CD4-positive, alpha-beta T cell treated with Interleukin-1 beta for 1 hour (primary cell): ENCODE data around the gene EYA4.

ENCODE experiments used
- DNase-seq, 2 donors: peaks; one replicate each; pipeline ENCODE4 v3.0.0-alpha.2; 2020 to 2022

EYA4 gene

DNA sequence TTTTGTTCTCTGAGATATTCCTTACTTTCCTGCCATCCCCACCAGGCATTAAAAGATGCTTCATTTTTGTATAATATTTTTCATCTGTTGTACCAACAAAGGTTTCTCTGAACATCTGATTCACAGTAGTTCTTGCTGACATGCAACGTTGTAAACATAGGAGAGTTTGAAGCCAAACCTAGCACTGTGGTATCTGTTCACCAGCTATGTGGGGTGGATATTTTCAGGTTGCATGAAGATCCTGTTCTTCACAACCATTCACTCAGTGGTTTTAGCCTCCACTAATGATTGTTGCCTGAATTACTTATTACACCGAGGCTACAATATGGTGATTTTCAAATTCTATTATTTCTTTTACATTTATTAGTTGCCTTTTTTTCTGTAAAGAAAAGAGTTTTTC, 56.5 kb downstream of the EYA4 start:
- no peak for DNase-seq

DNA sequence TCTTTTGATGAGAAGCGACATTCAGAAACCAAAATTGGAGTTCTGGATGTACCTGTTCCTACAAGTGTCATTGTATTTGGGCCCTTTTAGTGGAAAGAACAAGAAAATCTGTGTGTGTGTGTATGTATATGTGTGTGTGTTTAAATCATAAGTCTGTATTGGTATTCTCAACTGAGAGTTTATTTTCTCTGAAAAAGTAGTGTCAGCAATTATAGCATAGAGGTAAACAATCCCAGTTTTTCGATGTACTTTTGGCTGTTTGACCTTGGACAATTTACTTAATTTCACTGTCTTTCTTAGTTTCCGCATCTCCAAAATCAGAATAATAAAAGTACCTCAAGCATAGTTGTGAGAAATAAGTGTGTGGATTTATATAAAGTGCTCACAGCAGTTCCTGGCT, 57.2 kb downstream of the EYA4 start:
- no peak for DNase-seq

DNA sequence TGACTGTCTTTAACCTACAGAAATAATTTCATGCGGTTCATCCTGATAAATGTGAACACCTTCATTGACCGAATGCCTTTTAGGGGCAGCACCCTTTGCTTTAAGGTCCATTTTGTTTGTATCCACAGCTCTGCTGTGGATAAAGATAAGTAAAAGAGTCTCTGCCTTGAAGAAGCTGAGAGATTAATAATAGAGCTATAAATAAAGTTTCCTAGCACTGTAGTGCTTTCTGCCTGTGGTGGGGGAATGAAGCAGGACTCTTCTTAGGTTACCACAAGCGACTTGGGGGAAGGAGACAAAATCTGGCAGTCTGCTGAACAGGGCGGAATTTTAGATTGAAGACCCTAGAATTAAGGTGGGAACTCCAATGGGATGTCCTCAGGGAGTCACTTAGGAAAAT, 57.6 kb downstream of the EYA4 start:
- DNase-seq: no peak

DNA sequence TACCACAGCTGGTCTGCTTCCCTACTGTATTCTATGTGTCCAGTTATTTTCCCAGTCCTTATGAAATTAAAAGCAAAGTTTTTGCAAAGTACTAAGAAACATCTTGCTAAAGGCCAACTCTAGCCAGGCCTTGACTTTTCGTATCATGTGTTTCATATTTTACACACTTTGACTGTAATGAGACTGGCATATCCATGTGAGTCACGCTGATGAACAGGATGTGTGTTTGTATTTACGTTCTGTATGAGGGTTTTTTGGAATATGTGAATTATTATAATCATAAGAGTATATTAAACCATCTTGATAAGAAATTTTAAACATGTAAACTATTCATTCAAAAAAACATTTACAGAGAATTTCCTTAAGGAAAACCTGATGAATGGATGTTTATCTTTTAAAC, 59.7 kb downstream of the EYA4 start:
- no peak for DNase-seq

DNA sequence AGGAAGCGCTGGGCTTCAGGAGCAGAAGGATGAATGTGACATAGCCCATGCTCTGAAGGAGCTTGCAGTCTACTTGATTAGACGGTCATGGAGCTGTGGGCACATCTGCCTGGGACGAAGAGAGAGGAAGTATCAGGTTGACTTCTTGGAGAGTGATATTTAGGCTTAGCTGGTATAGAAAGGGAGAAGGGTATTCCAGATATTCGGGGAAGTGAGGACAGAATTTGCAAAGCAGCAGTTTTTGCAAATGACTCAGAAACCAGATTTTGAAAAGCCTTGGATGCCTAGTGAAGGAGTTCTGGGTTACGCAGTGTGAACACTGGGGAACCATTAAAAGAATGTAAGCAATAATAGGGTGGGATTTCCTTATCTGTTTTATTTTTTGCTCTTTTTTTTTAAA, 60.7 kb downstream of the EYA4 start:
- no peak for DNase-seq

DNA sequence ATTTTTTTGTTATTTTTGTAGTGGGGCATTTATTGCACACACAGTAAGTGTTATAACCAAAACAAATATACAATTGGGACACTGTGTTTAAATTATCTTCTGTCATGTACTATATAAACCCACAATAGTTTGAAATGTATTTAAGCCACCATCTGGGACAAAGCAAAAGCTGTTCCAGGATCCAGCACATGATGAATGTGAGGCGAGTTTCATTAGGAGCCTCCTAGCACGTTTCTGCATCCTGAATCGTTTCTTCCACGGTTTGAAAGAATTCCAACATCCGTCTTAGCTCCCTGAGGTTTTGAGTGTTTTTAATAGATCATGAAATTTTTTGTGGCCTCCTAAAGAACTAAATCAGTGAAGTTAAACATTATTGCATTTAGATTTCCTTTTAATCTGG, 65.8 kb downstream of the EYA4 start:
- no peak for DNase-seq

DNA sequence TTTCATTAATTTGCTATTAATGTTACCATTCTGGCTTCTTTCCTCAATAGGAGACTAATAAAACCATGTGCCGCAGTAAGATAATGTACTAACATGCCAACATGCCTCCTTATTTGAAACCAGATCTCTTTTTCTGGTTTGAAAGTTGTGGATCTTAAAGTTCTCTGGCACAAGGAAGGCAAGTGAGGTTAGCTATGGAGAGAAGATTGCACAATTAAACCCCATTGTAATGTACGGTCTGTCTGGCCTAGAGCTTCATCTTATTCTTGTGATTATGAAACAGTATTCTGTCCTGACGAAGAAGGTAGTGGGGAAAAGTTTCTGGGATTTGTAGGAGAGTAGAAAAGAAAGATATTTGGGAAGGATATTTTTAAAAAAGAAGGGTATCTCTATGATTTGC, 68.4 kb downstream of the EYA4 start:
- DNase-seq: no peak

DNA sequence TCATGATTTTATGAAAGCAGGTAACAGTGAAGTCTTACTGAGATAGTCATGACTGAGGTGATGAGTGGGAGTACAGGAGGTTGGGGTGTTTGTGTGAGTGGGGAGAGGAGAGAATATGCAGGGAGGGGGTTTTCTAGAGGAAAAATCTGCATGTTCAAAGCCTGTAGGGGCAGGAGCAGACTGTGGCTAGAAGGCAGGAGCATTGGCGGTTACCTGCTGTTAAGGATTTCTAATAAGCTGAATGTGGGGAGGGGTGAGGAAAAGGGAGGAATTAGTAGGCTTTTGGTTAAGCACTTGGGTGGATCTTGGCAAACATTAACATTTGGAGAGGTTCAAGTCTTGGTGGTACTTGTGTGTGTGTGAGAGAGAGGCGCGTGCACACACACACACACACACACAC, 70.8 kb downstream of the EYA4 start:
- DNase-seq: no peak

DNA sequence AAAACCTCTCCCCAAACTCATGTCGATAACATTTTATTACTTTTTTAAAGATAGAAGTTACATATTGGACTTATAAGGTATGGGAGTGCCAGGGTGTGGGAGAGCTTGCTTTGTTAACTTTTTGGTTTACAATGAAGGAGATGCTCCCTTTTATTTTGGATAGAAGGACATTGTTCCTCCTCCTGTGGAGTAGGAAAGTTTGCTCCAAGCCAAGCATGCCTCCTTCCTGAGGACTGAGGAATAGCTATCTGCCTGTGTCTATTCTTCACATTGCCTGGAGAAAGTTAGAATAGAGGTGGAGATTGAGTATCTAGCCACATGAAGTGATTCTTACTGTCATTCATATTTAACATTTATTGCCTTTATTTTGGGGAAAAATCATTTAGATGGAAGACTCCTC, 71.9 kb downstream of the EYA4 start:
- DNase-seq: no peak

DNA sequence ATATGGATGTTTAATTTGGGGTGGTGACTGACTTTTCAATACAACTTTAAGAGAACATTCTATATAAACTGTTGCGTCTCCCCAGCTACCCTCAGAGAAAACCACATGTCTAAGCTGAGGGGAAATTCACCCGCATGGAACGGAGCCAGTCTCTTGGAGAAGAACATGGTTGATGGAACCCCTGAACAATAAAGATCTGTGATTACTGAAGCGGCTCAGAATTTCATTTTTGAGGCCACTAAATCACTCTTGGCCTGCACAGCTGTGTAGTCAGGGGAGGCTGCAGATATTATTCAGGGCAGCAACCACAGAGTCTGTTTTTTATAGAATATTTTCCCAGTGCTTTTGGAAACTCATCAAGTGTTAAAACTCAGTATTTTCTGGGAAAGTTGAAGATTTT, 73.8 kb downstream of the EYA4 start:
- DNase-seq: no peak

DNA sequence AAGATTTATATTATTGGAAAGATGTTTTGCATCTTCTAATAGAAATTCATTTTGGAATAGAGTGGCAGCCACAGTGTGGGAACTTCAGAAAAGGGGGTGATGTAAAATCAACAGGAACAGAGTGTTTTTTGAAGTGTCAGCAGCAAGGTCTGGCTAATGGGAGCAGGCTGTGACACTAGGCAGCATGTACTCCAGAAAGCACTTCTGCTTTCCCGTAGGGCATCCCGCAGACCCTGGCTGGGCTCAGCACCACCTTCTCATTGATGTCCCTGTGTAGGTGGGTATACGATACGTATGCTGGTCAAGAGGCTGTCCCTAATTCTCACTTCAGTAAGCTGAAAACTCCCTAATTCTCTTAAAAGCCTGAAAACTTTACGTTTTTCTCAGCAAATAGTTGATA, 74.7 kb downstream of the EYA4 start:
- DNase-seq: no peak

DNA sequence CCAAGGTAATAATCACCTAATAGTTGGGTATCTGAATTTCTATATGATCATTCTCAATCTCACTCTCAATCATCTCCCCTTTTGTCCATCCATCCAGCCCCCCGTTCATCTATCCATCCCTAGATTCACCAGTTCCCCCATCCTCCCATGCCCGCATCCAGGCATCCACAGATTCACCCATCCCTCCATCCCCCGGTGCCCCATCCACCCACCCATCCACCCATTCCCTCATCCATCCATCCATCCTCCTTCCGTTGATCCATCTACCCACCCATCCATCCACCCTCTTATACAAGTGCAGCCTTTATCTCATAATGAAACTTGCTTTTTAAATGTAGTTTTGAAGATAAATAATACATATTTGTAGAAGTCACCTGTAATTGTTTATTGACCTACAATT, 76.5 kb downstream of the EYA4 start:
- no peak for DNase-seq

DNA sequence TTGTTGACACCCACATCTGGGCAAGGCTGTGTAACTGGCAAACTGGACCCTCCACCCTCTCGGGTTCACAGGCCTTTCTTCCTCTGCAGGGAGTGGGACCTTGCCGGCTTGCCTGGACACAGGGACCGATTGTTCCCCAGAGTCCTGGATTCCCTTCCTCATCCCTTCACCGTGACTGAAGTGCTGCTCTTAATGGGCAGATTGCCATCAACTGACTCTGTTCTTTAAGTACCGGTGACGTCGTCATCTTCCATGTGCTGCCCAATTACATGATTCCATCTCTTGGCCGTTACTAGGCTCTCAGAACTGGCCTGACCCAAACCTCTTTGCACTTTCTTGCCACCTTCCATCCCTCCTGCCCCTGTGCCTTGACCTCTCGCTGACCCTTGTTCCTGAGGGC, 85.4 kb downstream of the EYA4 start:
- no peak for DNase-seq

DNA sequence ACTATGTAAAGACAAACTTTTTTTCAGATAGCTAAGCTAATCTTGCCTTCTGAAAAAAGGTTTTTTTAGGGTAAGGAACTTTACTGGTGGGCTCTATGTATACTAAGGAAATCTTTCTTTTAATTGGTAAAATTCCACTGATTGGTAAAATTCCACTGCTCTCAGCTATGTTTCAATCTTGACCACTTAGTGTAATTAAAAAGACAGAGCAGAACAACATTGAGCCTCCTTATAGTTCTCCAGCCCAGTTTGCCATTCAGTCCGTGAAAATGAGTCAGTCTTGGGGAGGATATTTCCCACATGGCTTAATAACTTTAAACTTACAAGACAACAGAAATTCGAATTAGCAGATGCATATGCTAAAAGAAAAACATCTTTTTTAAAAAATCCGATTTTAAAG, 92.7 kb downstream of the EYA4 start:
- no peak for DNase-seq

DNA sequence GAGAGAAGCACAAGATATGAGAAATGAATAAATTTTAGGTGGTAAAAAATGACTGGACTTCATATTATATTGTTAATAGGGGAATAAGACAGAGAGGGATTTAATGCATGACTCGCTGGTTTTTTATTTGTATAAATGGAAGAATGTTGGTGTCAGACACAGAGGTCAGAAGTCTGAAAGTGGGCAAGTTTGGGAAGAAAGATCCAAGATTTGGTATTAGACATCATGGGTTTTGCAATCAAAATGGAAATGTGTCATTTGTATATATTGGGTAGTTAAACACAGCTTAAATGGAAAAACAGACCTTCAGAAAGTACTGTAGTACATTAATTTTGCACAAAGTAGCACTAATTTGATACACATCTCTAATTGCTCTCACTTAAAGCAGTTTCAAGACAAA, 96.2 kb downstream of the EYA4 start:
- DNase-seq: no peak

DNA sequence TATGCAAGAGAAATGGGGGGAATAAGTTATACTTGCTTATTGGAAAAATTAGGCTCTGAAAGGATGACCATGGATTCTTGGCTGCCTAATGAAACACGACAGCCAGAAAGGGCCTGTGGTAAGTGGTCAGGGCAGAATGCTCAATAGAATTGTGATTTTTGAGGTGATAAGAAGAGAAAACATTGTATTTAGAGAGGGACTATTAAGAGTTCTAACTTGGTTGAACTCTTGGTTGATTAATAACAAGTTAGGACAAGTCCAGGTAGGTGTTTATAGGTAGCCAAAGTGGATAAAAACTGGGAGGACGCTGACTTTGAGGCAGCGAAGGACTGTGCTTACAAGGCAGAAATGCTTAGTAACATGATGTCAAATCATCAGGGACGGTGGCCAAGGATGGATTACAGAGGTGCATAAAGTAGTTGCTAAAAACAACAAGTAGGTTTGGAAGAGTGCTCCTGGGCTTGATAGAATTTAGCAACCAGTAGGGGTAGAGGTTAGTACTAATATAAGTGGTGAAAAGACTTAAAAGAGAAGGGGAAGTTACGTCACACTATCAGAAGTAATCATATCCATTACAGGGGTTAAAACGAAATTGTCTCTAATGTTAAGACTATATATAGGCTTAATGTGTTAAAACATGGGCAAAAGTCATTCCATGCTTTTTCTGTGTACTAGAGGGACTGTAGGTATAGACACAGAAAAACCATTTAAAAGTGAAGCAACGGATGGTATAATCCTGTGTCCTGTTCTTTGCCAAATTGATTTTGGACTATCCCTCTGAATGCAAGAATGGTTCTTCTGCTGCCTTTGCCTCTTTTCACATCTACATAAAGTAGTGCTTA, 98.6 kb downstream of the EYA4 start:
- no peak for DNase-seq

DNA sequence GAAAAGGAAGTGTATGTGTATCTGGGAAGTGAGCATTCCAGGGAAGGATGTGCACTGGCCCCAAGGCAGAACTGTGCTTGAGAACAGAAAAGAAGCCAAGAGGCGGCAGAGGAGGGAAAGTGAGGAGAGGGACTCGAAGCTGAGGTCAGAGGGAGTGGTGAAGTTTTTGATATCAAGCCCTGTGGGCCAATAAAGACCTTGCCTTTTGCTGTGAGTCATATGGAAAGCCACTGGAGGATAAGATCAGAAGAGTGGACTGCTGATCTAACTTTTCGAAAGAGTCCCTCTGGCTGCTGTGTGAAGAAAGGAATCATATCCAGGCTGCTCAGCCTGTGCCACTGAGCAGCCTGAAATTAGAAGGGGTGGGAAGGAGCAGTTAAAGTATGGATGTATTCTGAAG, 99.4 kb downstream of the EYA4 start:
- no peak for DNase-seq

DNA sequence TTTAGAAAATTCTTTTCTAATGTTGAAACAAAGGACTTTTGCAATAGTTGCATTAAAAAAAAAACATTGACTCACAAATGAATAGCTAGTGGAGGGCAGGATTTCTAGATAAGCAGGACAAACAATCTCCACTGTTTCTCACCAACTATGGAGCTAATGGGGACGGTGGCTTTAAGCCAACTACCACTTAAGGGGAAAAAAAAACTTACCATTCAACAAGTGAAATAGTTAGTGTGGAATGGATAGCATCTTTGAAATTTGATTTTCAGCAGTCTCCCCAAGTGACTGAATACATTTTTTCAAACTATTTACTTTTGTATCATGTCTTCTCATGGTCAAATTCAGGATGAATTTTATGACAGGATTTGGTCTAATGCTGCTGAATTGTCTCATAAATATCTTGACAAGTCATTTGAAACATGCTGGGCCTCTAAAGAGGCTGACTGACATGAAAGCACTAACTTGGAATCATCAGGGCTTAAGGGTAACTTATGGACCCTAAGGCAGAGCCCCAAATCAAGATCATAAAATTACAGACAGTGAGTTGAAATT, 100.5 kb downstream of the EYA4 start:
- no peak for DNase-seq

DNA sequence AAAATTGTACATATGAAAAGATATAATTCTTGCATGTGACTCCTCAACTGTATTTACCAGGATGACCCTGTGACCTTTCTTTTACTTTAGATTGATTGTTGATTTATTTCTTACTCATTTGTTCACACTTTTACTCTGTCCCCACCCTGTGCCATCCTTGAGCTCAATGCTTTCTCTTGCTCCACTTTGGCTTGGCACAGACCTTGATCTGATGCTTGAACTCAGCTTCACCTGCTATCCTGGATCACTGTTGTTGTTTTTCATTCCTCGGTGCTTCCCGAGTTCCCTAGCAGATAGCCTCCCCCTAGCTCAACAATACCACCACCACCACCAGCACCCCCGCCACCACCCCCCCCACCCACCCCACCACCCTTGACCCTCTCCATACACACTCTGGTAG, 102.1 kb downstream of the EYA4 start:
- no peak for DNase-seq

DNA sequence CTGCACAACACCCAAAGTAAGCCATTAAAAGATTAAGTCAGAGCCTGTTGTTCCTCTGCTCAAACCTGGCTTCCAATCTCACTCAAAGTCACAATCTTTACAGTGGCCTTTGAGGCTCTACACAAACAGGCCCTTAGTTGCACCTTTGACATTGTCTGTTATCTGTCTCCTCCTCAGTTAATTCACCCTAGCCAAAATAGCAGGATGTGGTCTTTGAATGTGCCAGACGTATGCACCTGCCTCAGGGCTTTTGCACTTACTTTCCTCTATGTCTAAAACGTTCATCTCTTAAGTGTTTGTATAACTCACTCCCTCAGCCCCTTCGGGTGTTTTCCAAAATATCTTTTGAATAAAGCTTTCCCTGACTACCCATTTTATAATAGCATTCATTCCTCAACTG, 107.7 kb downstream of the EYA4 start:
- no peak for DNase-seq

DNA sequence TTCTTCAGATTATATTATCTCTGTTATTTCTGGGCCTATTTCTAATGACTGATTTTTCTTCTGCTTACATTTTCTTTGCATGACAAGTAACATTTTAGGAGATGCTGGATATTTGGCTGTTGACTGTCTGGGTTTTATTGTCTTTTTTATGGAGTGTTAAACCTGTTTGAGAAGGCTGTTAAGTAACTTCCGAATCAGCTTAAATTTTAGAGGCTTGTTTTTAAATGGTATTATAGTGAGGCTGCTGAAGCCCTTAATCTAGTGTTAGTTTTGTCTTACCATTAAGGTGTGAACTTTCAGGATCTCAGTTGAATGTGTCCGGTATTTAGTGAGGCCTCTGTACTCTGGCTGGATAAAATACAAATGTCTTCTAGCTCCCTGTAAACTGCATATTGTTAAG, 109.8 kb downstream of the EYA4 start:
- no peak for DNase-seq

DNA sequence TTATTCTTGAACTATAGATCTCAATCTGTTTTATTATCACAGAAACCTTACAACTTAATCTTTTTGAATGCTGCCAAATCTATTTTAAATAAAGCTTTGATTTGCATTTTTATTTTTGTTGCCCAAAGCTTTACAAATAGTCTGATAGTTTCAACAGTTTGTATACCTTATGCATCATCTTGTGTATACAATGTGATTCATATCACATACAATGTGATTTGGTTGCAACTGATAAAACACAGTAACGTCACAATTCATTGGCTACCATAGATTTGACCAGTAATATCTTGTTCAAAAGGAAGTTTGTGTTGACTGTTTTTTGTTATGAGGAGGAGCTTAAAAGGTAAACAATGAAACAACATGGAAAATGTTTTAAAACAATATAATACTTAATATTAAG, 110.9 kb downstream of the EYA4 start:
- DNase-seq: no peak

DNA sequence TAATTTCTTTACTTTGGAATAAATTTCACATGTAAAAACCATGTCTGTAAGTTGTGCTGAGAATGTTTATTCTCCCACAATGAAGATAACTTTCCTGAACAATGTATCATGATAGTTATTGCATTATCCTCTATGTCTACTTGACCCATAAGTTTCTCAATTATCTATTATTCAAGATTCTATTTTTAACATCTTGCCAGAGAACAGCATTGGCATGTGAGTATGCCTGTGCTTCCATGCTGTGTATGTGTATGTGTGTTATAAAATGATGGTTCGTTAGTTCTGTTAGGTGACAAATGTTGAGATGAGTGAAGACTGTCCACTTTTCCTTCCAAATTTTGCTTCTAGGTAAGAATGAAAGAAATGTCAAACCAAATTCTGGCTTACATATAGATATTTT, 111.9 kb downstream of the EYA4 start:
- no peak for DNase-seq

DNA sequence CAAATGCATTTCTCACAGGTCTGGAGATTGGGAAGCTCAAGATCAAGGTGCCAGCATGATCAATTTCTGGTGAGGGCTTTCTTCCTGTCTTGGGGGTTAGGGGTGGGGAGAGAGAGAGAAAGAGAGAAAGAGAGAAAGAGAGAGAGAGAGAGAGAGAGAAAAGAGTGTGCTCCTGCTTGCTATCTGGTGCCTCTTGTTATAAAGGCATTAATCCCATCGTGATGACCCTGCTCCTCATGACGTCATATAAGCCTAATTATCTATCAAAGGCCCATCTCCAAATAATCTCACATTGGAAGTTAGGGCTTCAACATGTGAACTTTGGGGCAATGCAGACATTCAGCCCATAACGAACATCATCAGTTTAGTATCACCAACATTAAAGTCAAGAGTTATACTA, 114.8 kb downstream of the EYA4 start:
- no peak for DNase-seq

DNA sequence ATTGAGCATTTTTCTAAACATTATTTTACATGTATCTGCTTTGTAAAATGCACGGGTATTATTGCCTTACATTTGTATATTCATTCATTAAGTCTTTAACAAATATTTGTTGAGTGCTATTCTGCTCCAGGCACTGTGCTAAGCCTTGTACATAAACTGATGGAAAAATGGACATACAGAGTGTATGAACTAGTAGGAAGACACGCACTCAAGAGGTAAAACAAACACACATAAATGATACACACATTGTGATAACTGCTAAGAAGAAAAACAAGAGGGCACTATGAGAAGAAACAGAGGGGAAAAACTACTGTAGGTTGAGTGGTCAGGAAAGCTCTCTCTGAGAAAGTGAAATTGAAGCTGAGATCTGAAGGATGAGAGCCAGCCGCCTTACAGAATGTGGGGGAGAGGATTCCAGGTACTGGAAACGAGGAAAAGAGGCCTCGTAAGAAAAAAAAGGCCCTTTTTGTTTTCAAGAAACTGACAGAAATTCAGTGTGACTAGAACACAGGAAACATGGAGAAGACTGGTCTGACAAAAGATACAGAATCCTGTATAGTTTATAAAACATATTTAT, 117.5 kb downstream of the EYA4 start:
- no peak for DNase-seq
